GM06990 (cell line): ENCODE measurements around the gene RASAL3.

Source experiments
- DNase-seq: peaks from one replicate; pipeline ENCODE4 v3.0.0-alpha.2; 2011; ENCODE audit not compliant: insufficient read length; ENCODE audit errors: extremely low read depth
- H3K27me3 ChIP-seq: replicated peaks from 2 replicates; pipeline ENCODE4 v1.6.0; 2011; ENCODE audit warnings: low read length; ENCODE audit not compliant: control insufficient read depth, insufficient read depth
- H3K36me3 ChIP-seq: 2 replicates; pipeline ENCODE4 v1.5.1; 2011; ENCODE audit warnings: low read length; ENCODE audit not compliant: control insufficient read depth, insufficient read depth
- H3K4me3 ChIP-seq: replicated peaks from 2 replicates; pipeline ENCODE4 v1.5.1; 2011; ENCODE audit warnings: low read depth, mild to moderate bottlenecking, control low read depth, low read length
- TF ChIP-seq, protein P1 (sequence below): IDR thresholded peaks from 2 replicates; pipeline ENCODE4 v1.5.1; 2011; ENCODE audit warnings: low read length, control low read depth, mild to moderate bottlenecking, inconsistent platforms; ENCODE audit not compliant: insufficient read depth, poor library complexity, severe bottlenecking

The RASAL3 gene

DNA sequence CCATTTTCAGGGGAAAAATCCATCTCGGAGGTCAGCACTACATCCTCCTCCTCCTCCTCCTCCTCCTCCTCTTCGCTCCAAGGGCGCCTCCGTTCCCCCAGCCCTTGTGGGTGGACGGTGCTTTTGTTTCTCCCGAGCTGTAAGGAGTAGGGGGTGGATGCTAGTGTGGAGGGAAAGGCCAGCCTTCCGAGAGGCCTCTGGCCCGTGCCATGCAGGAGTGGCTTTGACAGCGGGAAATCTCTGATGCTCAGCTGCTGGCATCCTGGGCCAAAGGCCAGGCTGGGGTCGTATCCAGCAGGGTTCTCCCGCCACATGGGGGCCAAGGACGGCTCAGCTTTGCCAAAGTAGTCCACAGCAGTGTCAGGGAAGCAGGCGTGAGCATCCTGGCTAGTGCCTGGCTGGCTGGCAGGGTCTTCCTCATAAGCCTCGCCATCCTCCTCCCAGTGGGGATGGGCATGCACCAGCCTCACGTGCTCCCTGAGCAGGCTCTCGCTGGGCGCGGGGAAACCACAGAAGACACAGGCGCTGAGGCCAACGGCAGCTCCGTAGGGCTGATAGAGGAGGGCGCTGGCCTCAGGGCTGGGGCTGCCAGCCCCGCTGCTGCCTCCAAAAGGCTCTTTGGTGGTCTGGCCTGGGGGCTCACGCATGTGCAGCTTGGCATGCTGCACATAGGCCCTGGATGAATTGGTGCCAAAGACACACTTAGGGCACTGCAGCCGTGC is 25.1 kb downstream of the RASAL3 start:
- no peak for DNase-seq
- Histone ChIP-seq H3K36me3 (no peaks in the 10 kb centered on the region), H3K27me3 (no peaks in the 10 kb centered on the region), H3K4me3 (no peak overlapping the region)
- TF ChIP-seq, protein P1, sequence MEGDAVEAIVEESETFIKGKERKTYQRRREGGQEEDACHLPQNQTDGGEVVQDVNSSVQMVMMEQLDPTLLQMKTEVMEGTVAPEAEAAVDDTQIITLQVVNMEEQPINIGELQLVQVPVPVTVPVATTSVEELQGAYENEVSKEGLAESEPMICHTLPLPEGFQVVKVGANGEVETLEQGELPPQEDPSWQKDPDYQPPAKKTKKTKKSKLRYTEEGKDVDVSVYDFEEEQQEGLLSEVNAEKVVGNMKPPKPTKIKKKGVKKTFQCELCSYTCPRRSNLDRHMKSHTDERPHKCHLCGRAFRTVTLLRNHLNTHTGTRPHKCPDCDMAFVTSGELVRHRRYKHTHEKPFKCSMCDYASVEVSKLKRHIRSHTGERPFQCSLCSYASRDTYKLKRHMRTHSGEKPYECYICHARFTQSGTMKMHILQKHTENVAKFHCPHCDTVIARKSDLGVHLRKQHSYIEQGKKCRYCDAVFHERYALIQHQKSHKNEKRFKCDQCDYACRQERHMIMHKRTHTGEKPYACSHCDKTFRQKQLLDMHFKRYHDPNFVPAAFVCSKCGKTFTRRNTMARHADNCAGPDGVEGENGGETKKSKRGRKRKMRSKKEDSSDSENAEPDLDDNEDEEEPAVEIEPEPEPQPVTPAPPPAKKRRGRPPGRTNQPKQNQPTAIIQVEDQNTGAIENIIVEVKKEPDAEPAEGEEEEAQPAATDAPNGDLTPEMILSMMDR, result no peak

DNA sequence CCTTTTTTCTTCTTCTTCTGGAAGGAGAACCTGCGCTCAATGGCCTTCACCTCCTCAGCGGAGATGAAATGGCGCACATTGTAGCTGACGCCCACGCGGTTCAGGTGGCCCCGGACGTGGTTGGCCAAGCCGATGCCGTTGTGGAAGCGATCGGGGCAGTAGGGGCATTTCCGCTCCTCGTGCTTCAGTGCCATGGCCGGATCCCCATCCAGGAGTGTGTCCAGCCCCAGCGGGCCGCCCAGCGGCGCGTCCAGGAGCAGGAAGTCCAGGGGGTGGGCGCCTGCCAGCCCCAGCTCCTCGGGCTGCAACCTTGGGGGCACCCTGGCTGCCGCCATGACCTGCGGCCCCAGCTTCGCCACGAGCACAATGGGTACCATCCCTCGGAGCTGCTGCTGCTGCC is 25.8 kb downstream of the RASAL3 start:
- TF ChIP-seq, protein P1, result no peak
- no peaks in the 10 kb centered on the region for H3K27me3 ChIP-seq
- no peak overlapping the region for H3K4me3 ChIP-seq
- no peak for DNase-seq
- H3K36me3 ChIP-seq, result no peaks in the 10 kb centered on the region

DNA sequence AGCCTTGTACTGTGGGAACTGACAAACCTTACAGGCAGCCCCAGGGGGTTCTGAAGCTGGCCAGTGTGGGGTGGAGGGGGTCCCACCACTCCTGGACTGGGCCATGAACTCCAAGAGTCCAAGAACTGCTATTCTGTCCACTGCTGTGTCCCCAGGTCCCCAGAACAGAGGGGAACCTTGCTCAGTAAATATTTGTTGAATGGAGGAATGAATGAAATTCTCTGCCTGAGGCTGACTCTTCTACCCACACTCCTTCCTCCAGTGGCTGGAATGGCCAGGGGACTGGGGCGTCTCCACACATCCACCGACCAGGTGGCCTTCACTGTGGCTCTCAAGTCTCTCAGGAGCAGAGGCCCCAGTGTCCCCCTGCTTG is 26.2 kb downstream of the RASAL3 start:
- Histone ChIP-seq H3K27me3 (no peaks in the 10 kb centered on the region), H3K4me3 (no peak overlapping the region), H3K36me3 (no peaks in the 10 kb centered on the region)
- DNase-seq, result no peak
- TF ChIP-seq, protein P1, result no peak

DNA sequence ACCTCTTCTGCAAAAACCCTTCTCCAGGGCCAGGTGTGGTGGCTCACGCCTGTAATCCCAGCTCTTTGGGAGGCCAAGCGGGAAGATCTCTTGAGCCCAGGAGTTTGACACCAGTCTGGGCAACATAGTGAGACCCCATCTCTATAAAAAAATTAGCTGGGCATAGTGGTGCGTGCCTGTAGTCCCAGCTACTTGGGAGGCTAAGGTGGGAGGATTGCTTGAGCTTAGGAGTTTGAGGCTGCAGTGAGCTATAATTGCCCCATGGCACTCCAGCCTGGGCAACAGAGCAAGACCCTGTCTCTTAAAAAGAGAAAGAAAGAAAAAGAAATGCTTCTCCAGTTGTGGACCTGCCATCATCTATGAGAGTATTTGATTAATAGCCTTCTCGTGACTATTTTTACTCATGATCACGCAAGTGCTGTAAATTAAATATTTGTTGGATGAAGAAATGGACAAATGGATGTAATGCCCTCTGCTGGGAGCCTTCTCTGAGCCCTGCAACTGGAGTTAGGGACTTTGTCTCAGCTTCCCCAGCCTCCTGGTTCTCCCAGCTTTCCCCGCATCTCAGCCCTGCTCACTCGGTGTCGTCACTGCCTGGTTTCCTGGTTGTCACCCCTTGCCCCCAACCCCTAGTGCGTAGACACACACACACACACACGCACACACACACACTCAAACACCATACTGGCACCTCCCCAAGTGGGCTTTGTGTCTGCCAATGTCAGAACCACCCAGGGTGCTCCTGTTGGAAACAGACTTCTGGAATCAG is 26.8 kb downstream of the RASAL3 start:
- DNase-seq, result no peak
- Histone ChIP-seq H3K36me3 (no peaks in the 10 kb centered on the region), H3K4me3 (no peak overlapping the region), H3K27me3 (no peaks in the 10 kb centered on the region)
- TF ChIP-seq, protein P1, result no peak

DNA sequence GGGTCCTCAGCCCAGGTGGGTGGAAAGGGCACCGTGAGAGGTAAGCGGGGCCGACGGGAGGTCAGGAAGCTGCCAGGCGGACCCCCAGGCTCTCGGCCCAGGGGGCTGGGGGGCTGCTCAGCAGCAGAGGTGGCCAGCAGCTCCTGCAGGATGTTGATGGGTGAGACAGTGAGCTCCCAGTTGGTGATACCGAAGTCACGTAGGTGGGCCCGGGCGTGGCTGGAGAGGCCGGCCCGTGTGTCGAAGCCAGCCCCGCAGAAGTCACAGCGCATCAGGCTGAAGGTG is 27.6 kb downstream of the RASAL3 start:
- no peak for DNase-seq
- TF ChIP-seq, protein P1, result no peak
- Histone ChIP-seq H3K4me3 (no peak overlapping the region), H3K36me3 (no peaks in the 10 kb centered on the region), H3K27me3 (no peaks in the 10 kb centered on the region)
